ENCODE results near the gene HCST. TPM values are rescaled to one million over a fixed set of nuclear protein-coding genes. Genes with fewer than 3 reads are reported as not detected.

The HCST gene
- total RNA-seq, 3 donors from 2014 or later: 3.3 to 7.2 (median 3.5) TPM

- Histone ChIP-seq H3K4me3 (no peak overlapping the region), H3K4me1 (no peaks in the 10 kb centered on the region), H3K27me3 (peaks cover 0 to 48% of the 10 kb centered on the region in 2 donors), H3K27ac (no peak overlapping the region), H3K36me3 (no peaks in the 10 kb centered on the region), H3K9me3 (peaks cover 0 to 4% of the 10 kb centered on the region in 2 donors)
- DNase-seq (ENCODE audit: low spot score in 2 of 2): no peak
- TF ChIP-seq CTCF (IDR thresholded peaks at IDR 0.05): no peak
- intact Hi-C loops (cut with DNase I; ENCODE audit: low total_unique reads): no loop called here
Measured at GRCh38 chr19:35859414-35859813, 42.9 kb upstream of the HCST start.

DNA sequence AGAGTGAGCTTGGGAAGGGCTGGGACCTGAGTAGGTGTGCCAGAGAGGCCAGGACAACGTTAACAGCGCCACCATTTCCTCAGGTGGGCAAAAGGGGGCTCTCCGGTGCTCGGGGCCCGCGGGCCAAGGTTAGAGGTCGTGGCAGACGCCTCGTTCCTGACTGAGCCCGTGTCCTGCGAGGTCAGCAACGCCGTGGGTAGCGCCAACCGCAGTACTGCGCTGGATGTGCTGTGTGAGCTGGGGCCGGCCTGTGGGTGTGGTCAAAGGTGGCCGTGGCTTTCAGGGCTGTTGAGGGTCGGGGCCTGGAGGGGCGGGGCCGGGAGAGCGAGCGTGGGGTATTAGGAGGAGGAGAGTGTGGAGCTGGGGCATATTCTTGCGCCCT is 41.9 kb upstream of the HCST start:
- DNase-seq (ENCODE audit: low spot score in 2 of 2): no peak
- no peak overlapping the region for H3K27ac ChIP-seq
- peaks cover 0 to 4% of the 10 kb centered on the region in 2 donors for H3K9me3 ChIP-seq
- TF ChIP-seq CTCF (IDR thresholded peaks at IDR 0.05) (no peak), POLR2A (IDR thresholded peaks at IDR 0.05) (no peak), POLR2AphosphoS5 (IDR thresholded peaks at IDR 0.05) (no peak)
- H3K4me3 ChIP-seq: no peak overlapping the region
- peaks cover 0 to 37% of the 10 kb centered on the region in 2 donors for H3K27me3 ChIP-seq
- H3K4me1 ChIP-seq: no peaks in the 10 kb centered on the region
- intact Hi-C loops (cut with DNase I; ENCODE audit: low total_unique reads): no loop called here
- H3K36me3 ChIP-seq: no peaks in the 10 kb centered on the region

DNA sequence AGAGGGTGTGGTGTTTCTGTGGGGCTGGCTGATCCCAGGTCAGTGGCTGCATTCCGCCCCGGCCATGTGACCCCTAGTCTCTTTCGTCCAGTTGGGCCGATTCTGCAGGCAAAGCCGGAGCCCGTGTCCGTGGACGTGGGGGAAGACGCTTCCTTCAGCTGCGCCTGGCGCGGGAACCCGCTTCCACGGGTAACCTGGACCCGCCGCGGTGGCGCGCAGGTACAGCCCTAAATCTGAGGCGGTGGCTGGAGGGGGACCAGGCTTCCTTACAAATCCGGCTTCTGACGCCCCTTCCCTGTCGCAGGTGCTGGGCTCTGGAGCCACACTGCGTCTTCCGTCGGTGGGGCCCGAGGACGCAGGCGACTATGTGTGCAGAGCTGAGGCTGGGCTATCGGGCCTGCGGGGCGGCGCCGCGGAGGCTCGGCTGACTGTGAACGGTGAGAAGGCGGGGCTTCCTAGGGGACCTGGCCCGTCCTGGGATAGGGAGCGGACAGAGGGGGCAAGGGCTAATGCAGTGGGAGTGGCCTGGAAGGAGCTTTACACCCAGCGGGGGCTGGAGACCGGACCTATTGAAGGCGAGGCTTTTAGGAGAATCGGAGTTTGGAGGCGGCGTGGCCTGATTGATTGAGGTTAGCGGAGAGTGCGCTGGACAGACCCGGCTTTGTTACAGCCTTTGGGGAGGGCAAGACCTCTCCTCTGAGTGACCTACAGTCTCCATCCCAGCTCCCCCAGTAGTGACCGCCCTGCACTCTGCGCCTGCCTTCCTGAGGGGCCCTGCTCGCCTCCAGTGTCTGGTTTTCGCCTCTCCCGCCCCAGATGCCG is 41.3 kb upstream of the HCST start:
- Histone ChIP-seq H3K4me3 (no peak overlapping the region), H3K27ac (no peak overlapping the region), H3K9me3 (peaks cover 0 to 4% of the 10 kb centered on the region in 2 donors), H3K27me3 (peaks cover 0 to 33% of the 10 kb centered on the region in 2 donors), H3K4me1 (no peaks in the 10 kb centered on the region), H3K36me3 (no peaks in the 10 kb centered on the region)
- intact Hi-C loops (cut with DNase I; ENCODE audit: low total_unique reads): no loop called here
- DNase-seq (ENCODE audit: low spot score in 2 of 2): no peak
- no peak for TF ChIP-seq POLR2A (IDR thresholded peaks at IDR 0.05)
- TF ChIP-seq CTCF (IDR thresholded peaks at IDR 0.05): no peak
- no peak for TF ChIP-seq POLR2AphosphoS5 (IDR thresholded peaks at IDR 0.05)

DNA sequence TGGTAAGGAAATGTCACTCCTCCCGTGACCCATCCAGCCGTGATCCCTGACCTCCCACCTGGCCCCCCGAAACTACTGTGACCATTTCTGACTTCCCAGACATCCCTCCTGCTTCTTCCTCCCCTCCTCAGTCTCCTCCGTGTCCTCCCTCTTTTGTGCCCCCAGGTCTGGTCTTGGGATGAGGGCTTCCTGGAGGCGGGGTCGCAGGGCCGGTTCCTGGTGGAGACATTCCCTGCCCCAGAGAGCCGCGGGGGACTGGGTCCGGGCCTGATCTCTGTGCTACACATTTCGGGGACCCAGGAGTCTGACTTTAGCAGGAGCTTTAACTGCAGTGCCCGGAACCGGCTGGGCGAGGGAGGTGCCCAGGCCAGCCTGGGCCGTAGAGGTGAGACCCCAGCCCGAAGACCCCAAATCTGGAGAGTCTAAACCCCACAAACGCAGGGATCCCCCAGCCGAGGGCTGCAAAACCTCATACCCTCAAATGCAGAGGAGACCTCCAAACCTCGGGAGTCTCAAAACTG is 40.6 kb upstream of the HCST start:
- Histone ChIP-seq H3K36me3 (no peaks in the 10 kb centered on the region), H3K4me3 (no peak overlapping the region), H3K27me3 (peaks cover 0 to 26% of the 10 kb centered on the region in 2 donors), H3K4me1 (no peaks in the 10 kb centered on the region), H3K27ac (no peak overlapping the region), H3K9me3 (peaks cover 0 to 4% of the 10 kb centered on the region in 2 donors)
- no peak for TF ChIP-seq POLR2A (IDR thresholded peaks at IDR 0.05)
- TF ChIP-seq POLR2AphosphoS5 (IDR thresholded peaks at IDR 0.05): no peak
- no peak for TF ChIP-seq CTCF (IDR thresholded peaks at IDR 0.05)
- no peak for DNase-seq (ENCODE audit: low spot score in 2 of 2)
- intact Hi-C loops (cut with DNase I; ENCODE audit: low total_unique reads): no loop called here

DNA sequence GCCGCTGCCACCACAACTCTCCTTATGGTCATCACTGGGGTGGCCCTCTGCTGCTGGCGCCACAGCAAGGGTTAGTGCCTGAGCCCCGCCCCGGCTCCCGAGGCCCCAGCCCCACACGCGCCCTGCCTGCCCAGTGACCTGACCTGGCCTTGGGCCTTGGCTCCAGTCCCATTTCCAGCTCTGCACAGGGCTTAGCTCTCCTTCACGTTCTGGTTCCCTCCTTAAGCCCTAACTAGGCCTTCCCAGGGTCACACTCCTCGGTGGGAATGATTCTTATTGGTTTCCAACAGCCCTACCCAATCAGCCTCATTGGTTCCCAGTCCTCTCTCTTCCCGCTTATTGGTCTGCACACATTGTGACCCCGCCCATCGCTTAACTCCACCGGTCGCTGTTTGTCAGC is 39.8 kb upstream of the HCST start:
- no peak for DNase-seq (ENCODE audit: low spot score in 2 of 2)
- no peak overlapping the region for H3K27ac ChIP-seq
- H3K27me3 ChIP-seq: peaks cover 0 to 26% of the 10 kb centered on the region in 2 donors
- peaks cover 0 to 4% of the 10 kb centered on the region in 2 donors for H3K9me3 ChIP-seq
- H3K4me1 ChIP-seq: no peaks in the 10 kb centered on the region
- H3K4me3 ChIP-seq: no peak overlapping the region
- intact Hi-C loops (cut with DNase I; ENCODE audit: low total_unique reads): no loop called here
- H3K36me3 ChIP-seq: no peaks in the 10 kb centered on the region
- no peak for TF ChIP-seq CTCF (IDR thresholded peaks at IDR 0.05)
- TF ChIP-seq POLR2AphosphoS5 (IDR thresholded peaks at IDR 0.05): no peak
- no peak for TF ChIP-seq POLR2A (IDR thresholded peaks at IDR 0.05)
